ENCODE measurements around the gene SGCA. TPM values are rescaled to one million over a fixed set of nuclear protein-coding genes. Genes with fewer than 3 reads are reported as not detected.

SGCA gene
- total RNA-seq, 4 donors from 2014 or later = 2.1 to 5.8 (median 4.0) TPM

DNA sequence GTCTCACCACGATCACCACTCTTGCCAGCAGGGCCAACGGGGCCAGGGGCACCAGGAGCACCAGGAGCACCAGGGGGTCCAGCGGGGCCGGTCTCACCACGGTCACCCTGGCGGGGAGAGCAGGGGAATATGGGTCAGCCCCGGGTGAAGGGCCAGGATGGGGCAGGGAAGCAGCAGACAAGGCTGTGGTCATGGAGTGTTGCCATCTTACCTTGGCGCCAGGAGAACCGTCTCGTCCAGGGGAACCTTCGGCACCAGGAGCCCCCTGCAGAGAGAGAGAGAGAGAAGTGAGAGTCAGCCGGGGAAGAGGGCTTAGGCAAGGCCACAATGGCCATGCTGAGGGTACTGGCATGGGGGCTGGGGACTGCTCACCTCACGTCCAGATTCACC, 22.7 kb downstream of the SGCA start:
- TF ChIP-seq, protein P1, sequence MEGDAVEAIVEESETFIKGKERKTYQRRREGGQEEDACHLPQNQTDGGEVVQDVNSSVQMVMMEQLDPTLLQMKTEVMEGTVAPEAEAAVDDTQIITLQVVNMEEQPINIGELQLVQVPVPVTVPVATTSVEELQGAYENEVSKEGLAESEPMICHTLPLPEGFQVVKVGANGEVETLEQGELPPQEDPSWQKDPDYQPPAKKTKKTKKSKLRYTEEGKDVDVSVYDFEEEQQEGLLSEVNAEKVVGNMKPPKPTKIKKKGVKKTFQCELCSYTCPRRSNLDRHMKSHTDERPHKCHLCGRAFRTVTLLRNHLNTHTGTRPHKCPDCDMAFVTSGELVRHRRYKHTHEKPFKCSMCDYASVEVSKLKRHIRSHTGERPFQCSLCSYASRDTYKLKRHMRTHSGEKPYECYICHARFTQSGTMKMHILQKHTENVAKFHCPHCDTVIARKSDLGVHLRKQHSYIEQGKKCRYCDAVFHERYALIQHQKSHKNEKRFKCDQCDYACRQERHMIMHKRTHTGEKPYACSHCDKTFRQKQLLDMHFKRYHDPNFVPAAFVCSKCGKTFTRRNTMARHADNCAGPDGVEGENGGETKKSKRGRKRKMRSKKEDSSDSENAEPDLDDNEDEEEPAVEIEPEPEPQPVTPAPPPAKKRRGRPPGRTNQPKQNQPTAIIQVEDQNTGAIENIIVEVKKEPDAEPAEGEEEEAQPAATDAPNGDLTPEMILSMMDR (IDR thresholded peaks at IDR 0.05) = no peak
- TF ChIP-seq EP300 (IDR thresholded peaks at IDR 0.05) (no peak), POLR2A (IDR thresholded peaks at IDR 0.05) (no peak), POLR2AphosphoS5 (IDR thresholded peaks at IDR 0.05) (no peak)
- Histone ChIP-seq H3K27me3 (no peaks in the 10 kb centered on the region), H3K4me1 (peaks cover 18% of the 10 kb centered on the region), H3K36me3 (peaks cover 50% of the 10 kb centered on the region), H3K27ac (no peak overlapping the region), H3K9me3 (no peaks in the 10 kb centered on the region), H3K4me3 (no peak overlapping the region)
- DNase-seq (ENCODE audit: low spot score in 2 of 2) = no peak
- WGBS = 64% methylated on average over 11 of the region's 13 CpGs

DNA sequence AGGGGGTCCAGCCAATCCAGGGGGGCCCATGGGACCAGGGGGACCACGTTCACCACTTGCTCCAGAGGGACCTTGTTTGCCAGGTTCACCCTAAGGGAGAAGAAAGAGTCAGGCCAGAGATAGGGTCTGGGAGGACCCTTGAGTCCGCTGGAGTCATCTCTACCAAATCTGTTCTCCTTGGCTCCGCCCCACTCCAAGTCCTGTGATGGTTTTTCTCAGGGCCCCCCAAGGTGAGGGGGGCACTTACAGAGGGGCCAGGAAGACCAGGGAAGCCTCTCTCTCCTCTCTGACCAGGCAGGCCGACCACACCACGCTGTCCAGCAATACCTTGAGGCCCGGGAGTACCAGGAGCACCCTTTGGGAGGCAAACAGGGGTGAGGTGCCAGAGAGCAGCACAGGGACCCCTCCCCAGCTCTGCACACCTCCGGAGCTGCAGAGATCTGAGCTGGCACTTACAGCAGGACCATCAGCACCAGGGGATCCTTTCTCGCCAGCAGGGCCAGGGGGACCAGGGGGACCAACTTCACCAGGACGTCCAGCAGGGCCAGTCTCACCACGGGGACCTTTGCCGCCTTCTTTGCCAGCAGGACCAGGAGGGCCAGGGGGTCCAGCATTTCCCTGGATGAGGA, 23.2 kb downstream of the SGCA start:
- WGBS = 70% methylated on average over 10 of the region's 11 CpGs
- Histone ChIP-seq H3K4me3 (no peak overlapping the region), H3K27me3 (no peaks in the 10 kb centered on the region), H3K36me3 (peaks cover 55% of the 10 kb centered on the region), H3K27ac (no peak overlapping the region), H3K4me1 (peaks cover 13% of the 10 kb centered on the region), H3K9me3 (no peaks in the 10 kb centered on the region)
- TF ChIP-seq, protein P1 (IDR thresholded peaks at IDR 0.05) = no peak
- TF ChIP-seq EP300 (IDR thresholded peaks at IDR 0.05) = no peak
- TF ChIP-seq POLR2A (IDR thresholded peaks at IDR 0.05) = no peak
- no peak for TF ChIP-seq POLR2AphosphoS5 (IDR thresholded peaks at IDR 0.05)
- no peak for DNase-seq (ENCODE audit: low spot score in 2 of 2)

GRCh38 chr17:50189550-50190292, 23.9 kb downstream of the SGCA start:
- Histone ChIP-seq H3K4me1 (peaks cover 6% of the 10 kb centered on the region), H3K9me3 (no peaks in the 10 kb centered on the region), H3K36me3 (peaks cover 59% of the 10 kb centered on the region), H3K27me3 (no peaks in the 10 kb centered on the region), H3K27ac (no peak overlapping the region), H3K4me3 (no peak overlapping the region)
- WGBS = 84% methylated on average over 13 of the region's 20 CpGs
- no peak for DNase-seq (ENCODE audit: low spot score in 2 of 2)
- TF ChIP-seq, protein P1 (IDR thresholded peaks at IDR 0.05) = no peak
- TF ChIP-seq POLR2A (IDR thresholded peaks at IDR 0.05) (no peak), POLR2AphosphoS5 (IDR thresholded peaks at IDR 0.05) (no peak), EP300 (IDR thresholded peaks at IDR 0.05) (no peak)

DNA sequence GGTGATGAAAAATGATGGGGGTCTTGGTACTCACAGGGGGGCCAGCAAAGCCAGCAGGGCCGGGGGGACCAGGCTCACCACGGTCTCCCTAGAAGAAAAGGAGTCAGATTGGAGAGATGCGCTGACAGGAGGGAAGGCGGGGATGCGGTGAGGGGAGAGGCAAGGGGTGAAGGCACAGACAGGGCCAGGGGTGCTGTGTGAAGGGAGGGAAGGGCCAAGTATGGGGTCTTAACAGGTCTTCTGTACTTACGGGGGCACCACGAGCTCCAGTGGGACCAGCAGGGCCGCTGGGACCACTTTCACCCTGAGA, 24.4 kb downstream of the SGCA start:
- Histone ChIP-seq H3K36me3 (peaks cover 64% of the 10 kb centered on the region), H3K27ac (no peak overlapping the region), H3K27me3 (no peaks in the 10 kb centered on the region), H3K4me3 (no peak overlapping the region), H3K4me1 (peaks cover under 1% of the 10 kb centered on the region), H3K9me3 (no peaks in the 10 kb centered on the region)
- WGBS = 86% methylated on average over 8 of the region's 8 CpGs
- DNase-seq (ENCODE audit: low spot score in 2 of 2) = no peak
- TF ChIP-seq, protein P1 (IDR thresholded peaks at IDR 0.05) = no peak
- TF ChIP-seq POLR2A (IDR thresholded peaks at IDR 0.05) = no peak

- DNase-seq (ENCODE audit: low spot score in 2 of 2) = no peak
- Histone ChIP-seq H3K27ac (no peak overlapping the region), H3K36me3 (peaks cover 68% of the 10 kb centered on the region), H3K4me3 (no peak overlapping the region), H3K4me1 (peaks cover 5% of the 10 kb centered on the region), H3K9me3 (no peaks in the 10 kb centered on the region), H3K27me3 (no peaks in the 10 kb centered on the region)
- WGBS = 88% methylated on average over 7 of the region's 8 CpGs
- no peak for TF ChIP-seq POLR2A (IDR thresholded peaks at IDR 0.05)
- no peak for TF ChIP-seq POLR2AphosphoS5 (IDR thresholded peaks at IDR 0.05)
- TF ChIP-seq EP300 (IDR thresholded peaks at IDR 0.05) = no peak
- TF ChIP-seq, protein P1 (IDR thresholded peaks at IDR 0.05) = no peak
These were observed 25.0 kb downstream of the SGCA start for GRCh38 chr17:50190603-50191358.

Measured in suprapubic skin (tissue), 4 donors.